ES-I3 (cell line): ENCODE data around the gene SYNJ2.

ENCODE experiments used
- H3K36me3 ChIP-seq: 2 replicates; pipeline ENCODE4 v1.6.1; 2013; ENCODE audit warnings: mild to moderate bottlenecking, low read length, control low read depth, moderate library complexity; ENCODE audit not compliant: insufficient read depth
- H3K4me1 ChIP-seq: 2 replicates; pipeline ENCODE4 v1.6.1; 2013; ENCODE audit warnings: mild to moderate bottlenecking, control low read depth, low read length; ENCODE audit not compliant: insufficient read depth
- H3K9ac ChIP-seq: 2 replicates; pipeline ENCODE4 v1.6.1; 2013; ENCODE audit warnings: low read depth, mild to moderate bottlenecking, low read length, moderate library complexity
- H3K9me3 ChIP-seq: 2 replicates; pipeline ENCODE4 v1.6.1; 2013; ENCODE audit warnings: mild to moderate bottlenecking, low read length, moderate library complexity; ENCODE audit not compliant: control insufficient read depth, insufficient read depth

Gene SYNJ2

GRCh38 chr6:158087224-158087867, 105.7 kb downstream of the SYNJ2 start:
- Histone ChIP-seq H3K9me3 (no peaks in the 10 kb centered on the region; the same call in 1 of the 2 replicates), H3K36me3 (0 out of 2 replicates have a peak, but pooled peaks cover 3% of the 10 kb centered on the region), H3K9ac (no peak overlapping the region), H3K4me1 (no peaks in the 10 kb centered on the region)

- H3K9me3 ChIP-seq = no peaks in the 10 kb centered on the region; the same call in 1 of the 2 replicates
- H3K9ac ChIP-seq = no peak overlapping the region
- no peaks in the 10 kb centered on the region for H3K4me1 ChIP-seq
- H3K36me3 ChIP-seq = peaks cover 3% of the 10 kb centered on the region
Measured at GRCh38 chr6:158092806-158093205, 111.1 kb downstream of the SYNJ2 start.

GRCh38 chr6:158095031-158095430, 113.4 kb downstream of the SYNJ2 start:
- H3K36me3 ChIP-seq = peaks cover 3% of the 10 kb centered on the region
- H3K9ac ChIP-seq = no peak overlapping the region
- no peaks in the 10 kb centered on the region for H3K4me1 ChIP-seq
- H3K9me3 ChIP-seq = no peaks in the 10 kb centered on the region

- no peak overlapping the region for H3K9ac ChIP-seq
- H3K36me3 ChIP-seq = peaks cover 3% of the 10 kb centered on the region
- H3K9me3 ChIP-seq = no peaks in the 10 kb centered on the region
- H3K4me1 ChIP-seq = no peaks in the 10 kb centered on the region
Measured at GRCh38 chr6:158095671-158096070, 114.0 kb downstream of the SYNJ2 start.

- H3K36me3 ChIP-seq = no peaks in the 10 kb centered on the region
- H3K9me3 ChIP-seq = no peaks in the 10 kb centered on the region
- no peak overlapping the region for H3K9ac ChIP-seq
- no peaks in the 10 kb centered on the region for H3K4me1 ChIP-seq
Measured at GRCh38 chr6:158103228-158103627, 121.6 kb downstream of the SYNJ2 start.

- Histone ChIP-seq H3K36me3 (no peaks in the 10 kb centered on the region), H3K4me1 (no peaks in the 10 kb centered on the region), H3K9ac (no peak overlapping the region), H3K9me3 (no peaks in the 10 kb centered on the region)
Measured at GRCh38 chr6:158104696-158105095, 123.0 kb downstream of the SYNJ2 start.

GRCh38 chr6:158109748-158110147, 128.1 kb downstream of the SYNJ2 start:
- no peaks in the 10 kb centered on the region for H3K9me3 ChIP-seq
- H3K4me1 ChIP-seq = no peaks in the 10 kb centered on the region
- H3K9ac ChIP-seq = no peak overlapping the region
- H3K36me3 ChIP-seq = no peaks in the 10 kb centered on the region

- no peaks in the 10 kb centered on the region for H3K4me1 ChIP-seq
- no peaks in the 10 kb centered on the region for H3K9me3 ChIP-seq
- H3K36me3 ChIP-seq = no peaks in the 10 kb centered on the region
- H3K9ac ChIP-seq = no peak overlapping the region
Measured at GRCh38 chr6:158110986-158111385, 129.3 kb downstream of the SYNJ2 start.

- Histone ChIP-seq H3K36me3 (no peaks in the 10 kb centered on the region), H3K9ac (no peak overlapping the region), H3K9me3 (no peaks in the 10 kb centered on the region), H3K4me1 (no peaks in the 10 kb centered on the region)
Measured at GRCh38 chr6:158111987-158112386, 130.3 kb downstream of the SYNJ2 start.

- no peaks in the 10 kb centered on the region for H3K9me3 ChIP-seq
- H3K36me3 ChIP-seq = no peaks in the 10 kb centered on the region
Measured at GRCh38 chr6:158113802-158114201, 132.1 kb downstream of the SYNJ2 start.

GRCh38 chr6:158115102-158115501, 133.4 kb downstream of the SYNJ2 start:
- H3K4me1 ChIP-seq = no peaks in the 10 kb centered on the region

More at GRCh38 chr6:158113802-158114201, 132.1 kb downstream of the SYNJ2 start:
- Histone ChIP-seq H3K9ac (no peak overlapping the region), H3K4me1 (no peaks in the 10 kb centered on the region)

GRCh38 chr6:158115508-158115907, 133.8 kb downstream of the SYNJ2 start:
- Histone ChIP-seq H3K36me3 (no peaks in the 10 kb centered on the region), H3K9me3 (no peaks in the 10 kb centered on the region), H3K9ac (no peak overlapping the region), H3K4me1 (no peaks in the 10 kb centered on the region)

More at GRCh38 chr6:158115102-158115501, 133.4 kb downstream of the SYNJ2 start:
- Histone ChIP-seq H3K9ac (no peak overlapping the region), H3K9me3 (no peaks in the 10 kb centered on the region), H3K36me3 (no peaks in the 10 kb centered on the region)

- H3K36me3 ChIP-seq = no peaks in the 10 kb centered on the region
- no peaks in the 10 kb centered on the region for H3K4me1 ChIP-seq
- no peak overlapping the region for H3K9ac ChIP-seq
- H3K9me3 ChIP-seq = no peaks in the 10 kb centered on the region
Measured at GRCh38 chr6:158118886-158119285, 137.2 kb downstream of the SYNJ2 start.

- Histone ChIP-seq H3K9ac (no peak overlapping the region), H3K9me3 (peaks cover 1% of the 10 kb centered on the region; the same call in 1 of the 2 replicates), H3K36me3 (no peaks in the 10 kb centered on the region)
Measured at GRCh38 chr6:158121335-158121734, 139.7 kb downstream of the SYNJ2 start.

GRCh38 chr6:158122048-158122447, 140.4 kb downstream of the SYNJ2 start:
- H3K36me3 ChIP-seq = no peaks in the 10 kb centered on the region
- H3K9ac ChIP-seq = no peak overlapping the region
- no peaks in the 10 kb centered on the region for H3K4me1 ChIP-seq
- peaks cover 3% of the 10 kb centered on the region; the same call in 1 of the 2 replicates for H3K9me3 ChIP-seq

More at GRCh38 chr6:158121335-158121734, 139.7 kb downstream of the SYNJ2 start:
- no peaks in the 10 kb centered on the region for H3K4me1 ChIP-seq
